Naive thymus-derived CD4-positive, alpha-beta T cell (primary cell): ENCODE data around the gene RGS19. TPM values are rescaled to one million over a fixed set of nuclear protein-coding genes. Genes with fewer than 3 reads are reported as not detected.
A peak's percentile ranks its signal among the peaks of the same experiment; 100 is the strongest.

ENCODE experiments used
- ATAC-seq: fragments of 150-1000 bp; cut with Tn5 transposase; 2 replicates; pipeline ENCODE4 v1.10.0; 2021; ENCODE audit warnings: mild to moderate bottlenecking, moderate library complexity
- CTCF ChIA-PET: fragments of 350-600 bp; sonication (Branson Sonifier 250); formaldehyde crosslinking; loops from one replicate; lab custom pipeline; 2021; ENCODE audit warnings: antibody characterized with exemption; lab: Charles Lee
- POLR2A ChIA-PET: fragments of 350-600 bp; sonication (Branson Sonifier 250); formaldehyde crosslinking; loops from one replicate; lab custom pipeline; 2021; ENCODE audit warnings: antibody characterized with exemption, inconsistent platforms; lab: Charles Lee
- DNase-seq, 9 donors: peaks; one replicate each; pipeline versions ENCODE4 v3.0.0 to v3.0.0-alpha.2; 2020 to 2022; ENCODE audit warnings: mixed read lengths in 1 of 9
- H3K27ac ChIP-seq: one replicate; pipeline ENCODE4 v1.7.0; 2013; ENCODE audit warnings: mild to moderate bottlenecking, low read depth, low read length, moderate library complexity
- H3K27me3 ChIP-seq, 2 donors: one replicate each; pipeline ENCODE4 v1.7.0; 2013; ENCODE audit warnings: low read length in 2 of 2, mild to moderate bottlenecking in 2 of 2, moderate library complexity in 2 of 2; ENCODE audit not compliant: control insufficient read depth in 2 of 2, insufficient read depth in 2 of 2
- H3K36me3 ChIP-seq, 3 experiments: 1 replicate in 2 of 3; 2 replicates in 1 of 3; pipeline ENCODE4 v1.7.0; 2013; ENCODE audit warnings: low read length in 3 of 3, mild to moderate bottlenecking in 3 of 3, moderate library complexity in 1 of 3; ENCODE audit not compliant: insufficient read depth in 3 of 3, control insufficient read depth in 2 of 3
- H3K4me1 ChIP-seq, 2 donors: one replicate each; pipeline ENCODE4 v1.7.0; 2013; ENCODE audit warnings: low read length in 2 of 2, mild to moderate bottlenecking in 2 of 2, moderate library complexity in 1 of 2; ENCODE audit not compliant: control insufficient read depth in 2 of 2, insufficient read depth in 2 of 2
- H3K4me3 ChIP-seq: 2 replicates; pipeline ENCODE4 v1.7.0; 2013; ENCODE audit warnings: mild to moderate bottlenecking, low read length
- H3K9me3 ChIP-seq, 3 experiments: 1 replicate in 2 of 3; 2 replicates in 1 of 3; pipeline ENCODE4 v1.7.0; 2013; ENCODE audit warnings: low read length in 3 of 3; ENCODE audit not compliant: control insufficient read depth in 2 of 3
- H3K27ac Mint-ChIP-seq, 9 donors: one replicate each; pipeline ENCODE4 v1.8.0; 2020 to 2022; ENCODE audit warnings: mixed read lengths in 9 of 9, mild to moderate bottlenecking in 8 of 9, moderate library complexity in 5 of 9, inconsistent platforms in 2 of 9
- H3K27me3 Mint-ChIP-seq, 5 donors: one replicate each; pipeline ENCODE4 v1.8.0; 2021 to 2022; ENCODE audit warnings: mixed read lengths in 5 of 5, mild to moderate bottlenecking in 1 of 5
- H3K36me3 Mint-ChIP-seq, 5 donors: one replicate each; pipeline ENCODE4 v1.8.0; 2020 to 2022; ENCODE audit warnings: mixed read lengths in 5 of 5, mild to moderate bottlenecking in 3 of 5, inconsistent platforms in 1 of 5
- H3K4me1 Mint-ChIP-seq, 7 donors: one replicate each; pipeline ENCODE4 v1.8.0; 2020 to 2022; ENCODE audit warnings: mixed read lengths in 7 of 7, mild to moderate bottlenecking in 3 of 7, inconsistent platforms in 1 of 7
- H3K4me3 Mint-ChIP-seq, 10 donors: one replicate each; pipeline ENCODE4 v1.8.0; 2020 to 2022; ENCODE audit warnings: mild to moderate bottlenecking in 10 of 10, mixed read lengths in 10 of 10, moderate library complexity in 6 of 10, inconsistent platforms in 2 of 10
- H3K9me3 Mint-ChIP-seq, 11 donors: one replicate each; pipeline ENCODE4 v1.8.0; 2020 to 2022; ENCODE audit warnings: mixed read lengths in 11 of 11, mild to moderate bottlenecking in 4 of 11, inconsistent platforms in 1 of 11, moderate library complexity in 1 of 11
- intact Hi-C, 2 donors: fragments of 100-400 bp; cut with micrococcal nuclease; formaldehyde crosslinking; loops; one replicate each; pipeline ENCODE4 v1.15.1; 2023
- polyA plus RNA-seq, 2 donors: library from polyadenylated mRNA; unstranded; fragments of 300-500 nt; fragmentation: Illumina TruSeq; gene quantifications; one replicate each; pipeline ENCODE4 v1.2.3, GENCODE V29; 2021
- total RNA-seq, 6 experiments: library from RNA in 5 of 6; stranded (reverse) in 5 of 6; gene quantifications; 1 replicate in 5 of 6; 2 replicates in 1 of 6; pipeline ENCODE4 v1.2.3 and lab custom pipeline; 2021 to 2026

Gene RGS19
- total and polyA plus RNA-seq, 7 experiments from 2014 or later = 21.8 to 93.4 (median 55.2) TPM

DNA sequence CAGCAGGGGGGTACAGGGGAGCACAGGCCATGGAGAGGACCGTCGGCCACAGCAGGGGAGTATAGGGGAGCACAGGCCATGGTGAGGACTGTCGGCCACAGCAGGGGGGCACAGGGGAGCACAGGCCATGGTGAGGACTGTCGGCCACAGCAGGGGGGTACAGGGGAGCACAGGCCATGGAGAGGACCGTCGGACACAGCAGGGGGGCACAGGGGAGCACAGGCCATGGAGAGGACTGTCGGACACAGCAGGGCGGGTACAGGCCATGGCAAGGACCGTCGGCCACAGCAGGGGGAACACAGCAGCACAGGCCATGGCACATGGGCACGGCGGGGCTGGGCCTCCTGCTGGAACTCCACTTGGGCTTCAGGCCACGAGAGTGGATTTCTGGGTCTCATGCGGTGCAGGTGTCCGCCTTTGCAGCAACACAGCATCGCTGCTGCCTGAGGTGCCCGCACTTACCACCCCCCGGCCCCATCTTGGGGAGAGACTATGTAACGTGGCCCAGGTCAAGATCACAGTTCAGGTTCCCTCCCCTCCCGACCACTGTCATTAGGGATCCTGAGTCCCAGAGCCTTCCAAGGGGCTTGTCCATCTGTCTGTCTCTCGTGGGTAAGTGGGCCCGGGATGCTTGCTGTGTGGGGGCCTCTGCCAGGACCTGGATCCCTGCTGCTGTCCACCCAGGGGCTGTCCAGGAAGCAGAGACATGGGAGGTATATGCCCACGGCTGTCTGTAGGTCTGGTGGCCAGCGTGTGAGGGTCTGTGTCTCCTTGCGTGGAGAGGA is 25.5 kb upstream of the RGS19 start:
- intact Hi-C loops = no loop called here
- no peaks in the 10 kb centered on the region for H3K9me3 ChIP-seq
- no peaks in the 10 kb centered on the region for H3K36me3 Mint-ChIP-seq
- ChIA-PET POLR2A (no interaction called here), CTCF (no interaction called here)
- H3K4me3 ChIP-seq = no peak overlapping the region
- H3K27ac ChIP-seq = no peak overlapping the region
- H3K27me3 Mint-ChIP-seq = peaks cover 4 to 28% (median 10%) of the 10 kb centered on the region in 5 donors
- H3K27ac Mint-ChIP-seq = no peak overlapping the region
- no peak overlapping the region for H3K4me3 Mint-ChIP-seq
- peaks cover 8 to 22% (median 11%) of the 10 kb centered on the region in 7 donors for H3K4me1 Mint-ChIP-seq
- no peaks in the 10 kb centered on the region for H3K9me3 Mint-ChIP-seq
- peaks cover 6 to 13% of the 10 kb centered on the region in 2 donors for H3K4me1 ChIP-seq
- no peaks in the 10 kb centered on the region for H3K36me3 ChIP-seq
- peaks cover 0 to 4% of the 10 kb centered on the region in 2 donors for H3K27me3 ChIP-seq
- ATAC-seq (no peak), DNase-seq (peak in 2 of 9 donors; percentile 5 to 6)

DNA sequence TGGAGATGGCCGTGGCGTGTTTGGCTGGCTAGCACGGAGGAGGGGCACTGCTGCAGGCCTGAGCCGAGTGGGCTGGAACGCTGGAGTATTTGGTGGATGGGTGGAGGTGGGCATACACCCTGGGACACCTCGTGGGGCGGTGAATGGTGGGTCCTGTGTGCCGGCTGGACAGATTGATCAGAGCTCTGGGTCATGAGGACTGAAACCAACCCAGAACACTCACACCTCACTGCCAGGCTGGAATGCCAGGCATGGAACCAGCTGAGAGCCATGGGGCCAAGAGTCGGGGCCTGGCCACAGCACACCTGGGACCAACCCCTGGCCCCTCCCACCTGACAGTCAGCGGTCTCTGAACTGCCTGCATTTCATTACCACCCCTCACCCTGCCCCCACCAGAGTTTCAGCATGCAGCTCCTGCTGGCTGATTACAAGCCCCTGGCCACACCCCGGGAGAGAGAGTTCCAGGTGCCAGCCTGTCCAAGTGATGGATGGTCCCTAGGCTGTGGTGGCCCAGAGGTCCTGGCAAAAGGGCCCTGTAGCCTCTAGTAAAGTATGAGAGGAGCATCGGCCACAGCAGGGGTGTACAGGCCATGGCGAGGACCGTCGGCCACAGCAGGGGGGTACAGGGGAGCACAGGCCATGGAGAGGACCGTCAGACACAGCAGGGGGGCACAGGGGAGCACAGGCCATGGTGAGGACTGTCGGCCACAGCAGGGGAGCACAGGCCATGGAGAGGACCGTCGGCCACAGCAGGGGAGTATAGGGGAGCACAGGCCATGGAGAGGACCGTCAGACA is 24.8 kb upstream of the RGS19 start:
- ChIA-PET CTCF (no interaction called here), POLR2A (no interaction called here)
- intact Hi-C loops = loop anchor here in 1 of 2 donors (2.0 kb wide), 1 partner anchor 21 kb away; no protein-coding TSS in a partner anchor
- Histone ChIP-seq H3K27me3 (peaks cover 0 to 4% of the 10 kb centered on the region in 2 donors), H3K4me3 (no peak overlapping the region), H3K36me3 (no peaks in the 10 kb centered on the region), H3K9me3 (no peaks in the 10 kb centered on the region), H3K27ac (no peak overlapping the region), H3K4me1 (peaks cover 10 to 13% of the 10 kb centered on the region in 2 donors)
- Mint-ChIP-seq H3K9me3 (no peaks in the 10 kb centered on the region), H3K27ac (no peak overlapping the region), H3K4me3 (peak overlapping the region in 4 of 10 donors; percentile 9 to 73 (median 29)), H3K4me1 (peaks cover 8 to 22% (median 11%) of the 10 kb centered on the region in 7 donors), H3K36me3 (no peaks in the 10 kb centered on the region), H3K27me3 (peaks cover 4 to 28% (median 10%) of the 10 kb centered on the region in 5 donors)
- DNase-seq = peak in 3 of 9 donors; percentile 4 to 12 (median 6)
- ATAC-seq = no peak

DNA sequence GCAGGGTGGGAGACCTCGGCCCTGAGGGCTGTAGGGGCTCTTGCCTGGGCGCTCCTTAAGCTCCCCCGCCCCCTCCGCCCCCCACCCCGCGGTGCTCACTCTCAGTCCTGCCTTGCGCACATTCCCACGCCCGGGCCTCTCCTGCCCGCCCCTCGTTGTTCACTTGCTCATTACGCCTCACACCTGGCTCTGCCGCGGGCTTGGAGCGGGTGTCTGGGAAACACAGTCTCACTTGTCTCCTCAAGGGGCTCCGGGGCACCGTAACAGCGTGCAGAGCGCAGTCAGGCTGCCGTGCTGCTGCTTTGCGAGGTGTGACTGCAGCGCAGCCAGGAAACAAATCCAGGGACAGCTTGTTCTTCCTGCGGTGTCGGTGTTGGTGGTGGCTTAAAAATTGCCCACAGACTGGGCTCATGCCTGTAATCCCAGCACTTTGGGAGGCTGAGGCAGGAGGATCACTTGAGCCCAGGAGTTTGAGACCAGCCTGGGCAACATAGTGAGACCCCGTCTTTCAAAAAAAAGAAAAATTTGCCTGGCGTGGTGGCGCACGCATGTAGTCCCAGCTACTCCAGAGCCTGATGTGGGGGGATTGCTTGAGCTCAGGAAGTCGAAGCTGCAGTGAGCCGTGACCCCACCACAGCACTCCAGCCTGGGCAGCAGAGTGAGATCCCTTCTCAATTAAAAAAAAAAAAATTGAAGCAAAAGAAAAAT is 23.5 kb upstream of the RGS19 start:
- Histone ChIP-seq H3K27me3 (peaks cover 0 to 4% of the 10 kb centered on the region in 2 donors), H3K4me1 (peaks cover 10 to 13% of the 10 kb centered on the region in 2 donors), H3K27ac (no peak overlapping the region), H3K9me3 (no peaks in the 10 kb centered on the region), H3K4me3 (no peak overlapping the region), H3K36me3 (no peaks in the 10 kb centered on the region)
- H3K4me3 Mint-ChIP-seq = peak overlapping the region in 9 of 10 donors; percentile 23 to 77 (median 69)
- DNase-seq (peak in 3 of 9 donors; percentile 5 to 20 (median 6)), ATAC-seq (no peak)
- H3K27me3 Mint-ChIP-seq = peaks cover 4 to 24% (median 10%) of the 10 kb centered on the region in 5 donors
- ChIA-PET CTCF (interaction anchor here (0.6 kb wide), 1 partner anchor 25 kb away, joined by 5 read pairs; no protein-coding TSS in a partner anchor), POLR2A (no interaction called here)
- peaks cover 8 to 22% (median 10%) of the 10 kb centered on the region in 7 donors for H3K4me1 Mint-ChIP-seq
- no peaks in the 10 kb centered on the region for H3K9me3 Mint-ChIP-seq
- no peaks in the 10 kb centered on the region for H3K36me3 Mint-ChIP-seq
- no peak overlapping the region for H3K27ac Mint-ChIP-seq
- intact Hi-C loops = loop anchor here in 1 of 2 donors (1.0 to 2.0 kb wide), 2 partner anchors 18 to 20 kb away; no protein-coding TSS in a partner anchor

DNA sequence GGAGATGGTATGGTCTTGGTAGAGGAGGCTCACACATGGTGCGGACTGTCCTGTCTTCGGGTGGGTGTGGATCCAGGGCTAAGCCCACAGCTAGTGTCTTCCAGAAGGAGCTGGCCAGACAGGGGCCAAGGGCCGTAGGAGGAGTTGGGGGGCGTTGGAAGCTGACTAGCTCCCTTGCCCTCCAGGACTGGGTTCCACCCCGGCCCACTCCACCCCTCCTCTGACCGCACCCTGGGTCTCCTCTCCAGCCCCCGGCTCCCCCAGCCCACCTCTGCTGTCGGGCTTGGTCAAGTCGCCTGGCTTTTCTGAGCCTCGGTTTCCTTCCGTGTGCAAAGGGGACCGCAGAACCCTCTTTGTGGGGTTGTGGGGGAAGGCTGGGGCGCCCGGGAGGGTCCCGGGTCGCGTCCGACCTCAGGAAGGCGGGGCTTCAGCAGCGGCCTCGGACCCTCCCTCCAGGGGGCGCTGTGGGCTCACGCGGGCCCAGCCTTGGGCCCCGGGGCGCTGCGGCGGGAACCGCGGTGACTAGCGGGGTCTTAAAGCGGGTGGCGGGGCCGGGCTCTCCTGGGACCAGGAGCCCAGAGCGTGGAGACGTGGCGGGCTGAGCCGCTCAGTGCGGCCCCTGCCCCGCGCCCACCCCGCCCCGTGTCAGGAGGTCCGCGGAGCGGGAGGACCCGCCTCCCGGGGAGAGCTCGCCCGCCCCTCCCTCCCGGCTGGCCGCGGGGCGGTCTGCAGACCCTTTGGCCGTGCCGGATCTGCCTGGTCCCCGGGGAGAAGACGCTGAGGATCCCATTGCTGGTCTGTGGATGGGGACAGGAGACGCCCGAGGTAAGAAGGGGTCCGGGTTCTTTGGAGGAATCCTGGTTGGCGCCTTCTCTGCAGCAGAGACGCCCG is 22.7 kb upstream of the RGS19 start:
- POLR2A ChIA-PET = interaction anchor here (0.9 kb wide), 1 partner anchor 38 kb away, joined by 5 read pairs; no protein-coding TSS in a partner anchor
- CTCF ChIA-PET = interaction anchor here (0.6 kb wide), 2 partner anchors 24 to 59 kb away, joined by 3 to 5 read pairs; no protein-coding TSS in a partner anchor
- Mint-ChIP-seq H3K36me3 (peaks cover 0 to 1% (median under 1%) of the 10 kb centered on the region in 5 donors), H3K4me1 (peaks cover 7 to 22% (median 10%) of the 10 kb centered on the region in 7 donors), H3K4me3 (peak overlapping the region in 9 of 10 donors; percentile 2 to 73 (median 48)), H3K27me3 (peaks cover 4 to 23% (median 10%) of the 10 kb centered on the region in 5 donors), H3K27ac (no peak overlapping the region), H3K9me3 (no peaks in the 10 kb centered on the region)
- H3K27me3 ChIP-seq = peaks cover 0 to 4% of the 10 kb centered on the region in 2 donors
- intact Hi-C loops = loop anchor here in 1 of 2 donors (1.0 to 2.0 kb wide), 2 partner anchors 18 to 19 kb away; no protein-coding TSS in a partner anchor
- no peaks in the 10 kb centered on the region for H3K36me3 ChIP-seq
- DNase-seq (peak in 8 of 9 donors; percentile 44 to 84 (median 66)), ATAC-seq (peak; percentile 87)
- peak overlapping the region; percentile 24 for H3K4me3 ChIP-seq
- no peaks in the 10 kb centered on the region for H3K9me3 ChIP-seq
- no peak overlapping the region for H3K27ac ChIP-seq
- peaks cover 10 to 13% of the 10 kb centered on the region in 2 donors for H3K4me1 ChIP-seq

DNA sequence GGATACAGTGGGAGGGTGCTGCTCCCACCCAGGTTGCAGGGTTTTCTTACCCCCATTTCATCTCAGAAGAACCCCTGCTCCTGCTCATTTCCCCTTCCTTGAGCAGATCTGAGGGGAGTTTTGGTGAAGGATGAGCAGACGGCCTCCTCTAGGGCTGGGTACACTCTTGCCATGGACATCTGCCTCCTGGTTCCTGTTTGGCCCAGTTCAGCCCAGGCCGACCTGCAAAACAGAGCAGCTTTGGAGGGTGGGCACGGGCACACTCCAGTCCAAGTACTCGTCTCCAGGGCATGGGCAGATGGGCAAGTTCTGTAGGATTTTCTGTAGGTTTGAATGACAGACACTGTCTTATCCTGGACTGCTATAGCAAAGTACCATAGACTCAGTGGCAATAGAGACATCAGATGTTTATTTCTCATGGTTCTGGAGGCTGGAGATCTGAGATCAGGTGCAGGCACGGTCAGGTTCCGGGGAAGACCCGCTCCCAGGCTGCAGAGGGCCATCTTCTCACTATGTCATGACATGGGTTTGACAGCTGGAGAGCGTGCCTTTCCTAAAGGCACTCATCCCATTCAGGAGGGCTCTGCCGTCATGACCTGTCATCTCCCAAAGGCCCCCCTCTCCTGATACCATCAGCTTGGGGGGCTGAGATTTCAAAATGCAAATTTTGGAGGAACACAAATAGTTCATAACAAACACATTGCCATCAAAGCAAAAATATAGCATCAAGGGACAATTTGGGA is 21.8 kb upstream of the RGS19 start:
- Mint-ChIP-seq H3K9me3 (peaks cover 0 to 5% (median 0%) of the 10 kb centered on the region in 11 donors), H3K27ac (peak overlapping the region in 1 of 9 donors; percentile 52), H3K4me3 (peak overlapping the region in 9 of 10 donors; percentile 2 to 73 (median 45)), H3K27me3 (peaks cover 4 to 23% (median 10%) of the 10 kb centered on the region in 5 donors), H3K4me1 (peaks cover 7 to 22% (median 10%) of the 10 kb centered on the region in 7 donors), H3K36me3 (peaks cover 0 to 6% (median 5%) of the 10 kb centered on the region in 5 donors)
- CTCF ChIA-PET = interaction anchor here (0.6 kb wide), 1 partner anchor 58 kb away, joined by 3 read pairs; no protein-coding TSS in a partner anchor
- Histone ChIP-seq H3K4me1 (peaks cover 10 to 13% of the 10 kb centered on the region in 2 donors), H3K9me3 (no peaks in the 10 kb centered on the region), H3K27ac (no peak overlapping the region), H3K27me3 (peaks cover 0 to 4% of the 10 kb centered on the region in 2 donors), H3K4me3 (no peak overlapping the region), H3K36me3 (no peaks in the 10 kb centered on the region)
- POLR2A ChIA-PET = interaction anchor here (0.9 kb wide), 1 partner anchor 37 kb away, joined by 5 read pairs; no protein-coding TSS in a partner anchor
- intact Hi-C loops = no loop called here
- DNase-seq = peak in 2 of 9 donors; percentile 2 to 4
- no peak for ATAC-seq
